Naive thymus-derived CD8-positive, alpha-beta T cell (primary cell): ENCODE results near the gene ACADVL. TPM values are rescaled to one million over a fixed set of nuclear protein-coding genes. Genes with fewer than 3 reads are reported as not detected.

Experiments used
- ATAC-seq, 2 donors: fragments of 150-1000 bp; cut with Tn5 transposase in 1 of 2; sonication (Bioruptor Pico), chemical (Tn5 transposase) in 1 of 2; 1 replicate in 1 of 2; 2 replicates in 1 of 2; pipeline ENCODE4 v1.10.0; 2021; ENCODE audit warnings: mild to moderate bottlenecking in 2 of 2, moderate library complexity in 2 of 2
- POLR2A ChIA-PET: fragments of 350-600 bp; sonication (Branson Sonifier 250); formaldehyde crosslinking; loops from one replicate; lab custom pipeline; 2021; ENCODE audit warnings: antibody characterized with exemption; lab: Charles Lee
- DNase-seq, 10 donors: peaks; one replicate each; pipeline versions ENCODE4 v3.0.0 to v3.0.0-alpha.2; 2020 to 2022
- H3K27ac Mint-ChIP-seq, 10 donors: one replicate each; pipeline ENCODE4 v1.8.0; 2020 to 2022; ENCODE audit warnings: mild to moderate bottlenecking in 10 of 10, mixed read lengths in 10 of 10, moderate library complexity in 4 of 10, inconsistent platforms in 1 of 10
- H3K27me3 Mint-ChIP-seq, 5 donors: one replicate each; pipeline ENCODE4 v1.8.0; 2021 to 2022; ENCODE audit warnings: mixed read lengths in 5 of 5
- H3K36me3 Mint-ChIP-seq, 3 donors: one replicate each; pipeline ENCODE4 v1.8.0; 2020 to 2022; ENCODE audit warnings: mixed read lengths in 3 of 3, mild to moderate bottlenecking in 2 of 3, inconsistent platforms in 1 of 3
- H3K4me1 Mint-ChIP-seq, 4 donors: one replicate each; pipeline ENCODE4 v1.8.0; 2021 to 2022; ENCODE audit warnings: mixed read lengths in 4 of 4
- H3K4me3 Mint-ChIP-seq, 10 donors: one replicate each; pipeline ENCODE4 v1.8.0; 2020 to 2022; ENCODE audit warnings: mild to moderate bottlenecking in 10 of 10, mixed read lengths in 10 of 10, moderate library complexity in 6 of 10, inconsistent platforms in 1 of 10
- H3K9me3 Mint-ChIP-seq, 9 donors: one replicate each; pipeline ENCODE4 v1.8.0; 2020 to 2022; ENCODE audit warnings: mixed read lengths in 9 of 9, mild to moderate bottlenecking in 3 of 9, inconsistent platforms in 1 of 9, moderate library complexity in 1 of 9
- microRNA-seq: library from miRNA; unstranded; fragments of <30 nt; microRNA quantifications from one replicate; pipeline ENCODE4 v1.2.0, GENCODE V29; 2022; ENCODE audit warnings: borderline microRNAs expressed
- polyA plus RNA-seq, 3 donors: library from polyadenylated mRNA; unstranded; fragments of 300-500 nt; fragmentation: Illumina TruSeq; gene quantifications; one replicate each; pipeline ENCODE4 v1.2.3, GENCODE V29; 2021
- total RNA-seq, 8 experiments: library from RNA in 2 of 8; stranded (reverse) in 2 of 8; gene quantifications; one replicate each; pipeline ENCODE4 v1.2.3 and lab custom pipeline; 2021 to 2026

ACADVL gene
- total and polyA plus RNA-seq, 5 experiments from 2014 or later: 78.8 to 402 (median 91.2) TPM

- Mint-ChIP-seq H3K4me1 (peaks cover 19 to 33% (median 29%) of the 10 kb centered on the region in 4 donors), H3K27ac (peak overlapping the region; percentile 53 to 93 (median 76)), H3K4me3 (peak overlapping the region; percentile 47 to 86 (median 69)), H3K9me3 (no peaks in the 10 kb centered on the region), H3K27me3 (peaks cover 0 to 3% (median 0%) of the 10 kb centered on the region in 5 donors), H3K36me3 (peaks cover 0 to 36% (median 0%) of the 10 kb centered on the region in 3 donors)
- DNase-seq (no peak), ATAC-seq (no peak)
- POLR2A ChIA-PET: interaction anchor here (0.7 to 3.0 kb wide), 6 partner anchors 10 to 122 kb away, joined by 3 to 17 read pairs (median 4); partner anchors contain the start of genes ACADVL, ACAP1, DLG4 and GABARAP
These were observed 40.4 kb downstream of the ACADVL start for GRCh38 chr17:7260151-7260550.

- Mint-ChIP-seq H3K4me1 (peaks cover 19 to 33% (median 29%) of the 10 kb centered on the region in 4 donors), H3K27me3 (peaks cover 0 to 3% (median 0%) of the 10 kb centered on the region in 5 donors), H3K4me3 (peak overlapping the region; percentile 64 to 86 (median 77)), H3K36me3 (peaks cover 0 to 30% (median 0%) of the 10 kb centered on the region in 3 donors), H3K27ac (peak overlapping the region; percentile 53 to 93 (median 76)), H3K9me3 (no peaks in the 10 kb centered on the region)
- DNase-seq (peak in 5 of 10 donors; percentile 19 to 71 (median 43)), ATAC-seq (peak; percentile 46 to 48)
- POLR2A ChIA-PET: interaction anchor here (0.7 to 3.2 kb wide), 13 partner anchors 10 to 123 kb away, joined by 3 to 17 read pairs (median 4); partner anchors contain the start of genes ACADVL, ACAP1, DLG4 and GABARAP
These were observed 41.1 kb downstream of the ACADVL start for GRCh38 chr17:7260651-7261378.

DNA sequence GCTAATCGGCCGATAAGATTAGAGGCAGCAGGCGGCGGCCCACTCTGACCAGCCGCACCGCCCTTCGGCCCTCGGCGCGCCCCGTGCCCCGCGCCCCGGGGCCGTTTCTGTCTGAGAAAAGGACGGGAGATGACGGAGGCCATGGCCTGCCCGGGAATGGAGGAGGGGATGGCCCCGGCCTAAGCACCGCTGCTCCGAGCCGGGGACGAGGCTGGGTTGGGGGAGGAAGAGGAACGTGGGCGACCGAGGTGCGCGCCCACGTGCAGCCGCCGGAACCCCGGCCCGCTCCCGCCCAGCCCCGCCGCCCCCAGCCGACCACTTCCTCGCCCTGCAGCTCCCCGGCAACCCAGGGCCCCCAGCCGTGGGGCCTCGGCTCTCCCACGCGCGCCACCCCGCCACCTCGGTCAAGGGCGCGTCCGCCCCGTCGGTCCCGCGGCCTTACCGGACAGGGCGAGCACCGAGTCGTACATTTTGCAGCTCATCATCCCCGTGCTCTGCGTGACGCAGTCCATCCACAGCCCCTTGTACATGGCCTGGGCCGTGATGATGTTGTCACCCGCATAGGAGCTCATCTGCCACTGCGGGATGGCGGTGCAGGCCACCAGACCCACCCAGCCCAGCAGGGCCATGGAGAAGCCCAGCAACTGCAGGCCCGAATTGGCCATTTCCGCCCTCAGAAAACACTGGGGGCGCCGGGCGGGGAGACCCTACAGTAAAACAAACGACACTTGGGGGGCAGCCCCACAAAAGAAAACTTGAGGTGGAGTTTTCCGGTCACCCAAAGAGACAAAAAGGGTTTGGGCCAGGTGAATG is 41.8 kb downstream of the ACADVL start:
- DNase-seq (peak in 8 of 10 donors; percentile 23 to 70 (median 40)), ATAC-seq (peak; percentile 59 to 61)
- peaks cover 0 to 3% (median 0%) of the 10 kb centered on the region in 5 donors for H3K27me3 Mint-ChIP-seq
- H3K27ac Mint-ChIP-seq: peak overlapping the region; percentile 59 to 93 (median 86)
- peaks cover 0 to 23% (median 0%) of the 10 kb centered on the region in 3 donors for H3K36me3 Mint-ChIP-seq
- H3K9me3 Mint-ChIP-seq: no peaks in the 10 kb centered on the region
- peak overlapping the region; percentile 73 to 86 (median 80) for H3K4me3 Mint-ChIP-seq
- POLR2A ChIA-PET: interaction anchor here (0.6 to 3.2 kb wide), 13 partner anchors 11 to 287 kb away, joined by 3 to 9 read pairs (median 4); partner anchors contain the start of genes ACADVL, ACAP1, DLG4 and GABARAP
- H3K4me1 Mint-ChIP-seq: peaks cover 19 to 30% (median 29%) of the 10 kb centered on the region in 4 donors

DNA sequence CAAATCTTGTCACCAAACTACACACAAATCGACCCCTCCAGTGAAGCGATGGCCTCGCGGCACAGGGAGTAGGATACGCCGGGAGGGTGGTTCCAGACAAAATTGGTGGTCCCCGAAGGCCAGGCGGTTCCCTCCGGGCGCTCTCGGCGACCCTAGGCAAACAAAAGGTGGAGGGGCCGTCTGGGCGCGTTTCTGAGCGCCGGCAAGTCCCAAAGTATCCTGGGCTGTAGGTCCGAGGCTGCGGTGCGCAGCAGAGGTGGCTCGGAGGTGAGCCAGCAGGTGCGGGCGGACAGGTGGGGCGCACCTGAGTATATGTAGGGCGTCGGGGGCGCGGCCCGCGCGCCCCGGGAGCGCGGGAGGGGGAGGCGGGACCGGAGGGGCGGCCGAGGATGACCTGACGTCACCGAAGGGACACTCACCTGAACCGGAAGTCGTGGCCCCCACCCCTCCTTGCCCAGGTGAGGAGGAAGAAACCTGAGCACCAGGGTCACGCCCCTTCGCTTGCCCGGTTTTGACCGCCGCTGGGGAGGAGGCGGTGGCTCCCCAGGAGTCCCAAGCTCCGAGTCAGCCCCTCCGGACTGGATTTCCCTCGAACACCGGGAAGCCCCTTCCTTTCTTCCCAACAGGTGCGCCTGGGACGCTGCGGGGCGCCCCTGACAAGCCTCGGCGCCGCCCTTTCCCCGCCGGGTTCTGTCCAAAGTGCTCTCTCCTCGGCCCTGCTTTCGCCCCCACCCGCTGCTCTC is 42.6 kb downstream of the ACADVL start, which contains the start of gene CLDN7:
TSS of gene CLDN7 (minus strand) at position 287 of the 743 bp plus-strand sequence. CDS start 435 bp downstream, outside the sequence.
- ATAC-seq (peak; percentile 16 to 29), DNase-seq (peak in 4 of 10 donors; percentile 7 to 70 (median 24))
- Mint-ChIP-seq H3K27me3 (peaks cover 0 to 6% (median 0%) of the 10 kb centered on the region in 5 donors), H3K4me1 (peaks cover 18 to 29% (median 26%) of the 10 kb centered on the region in 4 donors), H3K4me3 (peak within 1 kb of the TSS; percentile 83 to 92 (median 88)), H3K27ac (peak within 1 kb of the TSS; percentile 70 to 94 (median 90)), H3K36me3 (peaks cover 0 to 15% (median 0%) of the 10 kb centered on the region in 3 donors), H3K9me3 (no peaks in the 10 kb centered on the region)
- POLR2A ChIA-PET: interaction anchor here (0.6 to 3.2 kb wide), 11 partner anchors 20 to 985 kb away, joined by 3 to 9 read pairs (median 4); partner anchors contain the start of genes ACADVL, ACAP1, DLG4 and GABARAP

- Mint-ChIP-seq H3K9me3 (no peaks in the 10 kb centered on the region), H3K4me1 (peaks cover 18 to 29% (median 26%) of the 10 kb centered on the region in 4 donors), H3K4me3 (peak overlapping the region; percentile 83 to 92 (median 88)), H3K27me3 (peaks cover 0 to 6% (median 0%) of the 10 kb centered on the region in 5 donors), H3K36me3 (peaks cover 0 to 8% (median 0%) of the 10 kb centered on the region in 3 donors), H3K27ac (peak overlapping the region in 9 of 10 donors; percentile 61 to 94 (median 89))
- ATAC-seq (peak; percentile 22 to 29), DNase-seq (peak in 4 of 10 donors; percentile 4 to 29 (median 24))
- POLR2A ChIA-PET: interaction anchor here (0.6 to 3.2 kb wide), 5 partner anchors 33 to 286 kb away, joined by 3 to 9 read pairs (median 6); partner anchors contain the start of genes ACADVL, ACAP1 and DLG4
These were observed 43.4 kb downstream of the ACADVL start for GRCh38 chr17:7262935-7263800.

DNA sequence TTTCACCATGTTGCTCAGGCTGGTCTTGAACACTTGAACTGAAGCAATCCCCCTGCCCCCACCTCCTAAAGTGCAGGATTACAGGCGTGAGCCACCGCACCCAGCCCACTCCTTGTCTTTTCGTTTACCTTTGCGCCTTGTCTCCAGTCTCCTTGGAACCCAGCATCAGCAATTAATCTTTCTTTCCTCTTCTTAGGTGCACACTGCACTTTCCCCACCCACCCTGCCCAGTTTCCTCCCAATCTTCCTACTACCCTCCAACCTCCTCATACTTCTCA is 44.0 kb downstream of the ACADVL start:
- peak overlapping the region; percentile 37 to 94 (median 88) for H3K27ac Mint-ChIP-seq
- POLR2A ChIA-PET: interaction anchor here (0.6 to 3.2 kb wide), 3 partner anchors 32 to 285 kb away, joined by 3 to 9 read pairs (median 4); partner anchors contain the start of genes ACADVL and DLG4
- H3K4me1 Mint-ChIP-seq: peaks cover 18 to 29% (median 26%) of the 10 kb centered on the region in 4 donors
- DNase-seq (no peak), ATAC-seq (no peak)
- H3K36me3 Mint-ChIP-seq: peaks cover 0 to 2% (median 0%) of the 10 kb centered on the region in 3 donors
- no peaks in the 10 kb centered on the region for H3K9me3 Mint-ChIP-seq
- peaks cover 0 to 6% (median 0%) of the 10 kb centered on the region in 5 donors for H3K27me3 Mint-ChIP-seq
- peak overlapping the region in 9 of 10 donors; percentile 86 to 92 (median 88) for H3K4me3 Mint-ChIP-seq

DNA sequence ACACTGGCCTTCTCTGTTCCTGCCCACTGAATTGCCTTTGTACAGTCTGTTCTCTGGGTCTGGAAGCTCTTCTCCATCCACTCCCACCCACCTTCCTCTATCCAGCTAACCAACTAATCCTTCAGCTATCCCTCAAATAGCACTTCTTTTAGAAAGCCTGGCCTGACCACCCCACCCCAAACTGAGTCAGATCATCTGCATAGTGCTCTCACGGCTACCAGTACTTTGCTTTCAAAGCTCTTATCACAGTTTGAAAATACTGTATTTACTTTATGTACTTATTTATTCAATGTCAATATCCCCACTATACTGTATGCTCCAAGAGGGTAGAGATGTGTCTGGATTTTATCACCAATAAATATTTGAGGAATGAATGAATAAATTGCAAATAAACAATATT is 47.0 kb downstream of the ACADVL start:
- peak overlapping the region in 1 of 10 donors; percentile 21 for H3K4me3 Mint-ChIP-seq
- H3K27me3 Mint-ChIP-seq: peaks cover 0 to 11% (median 0%) of the 10 kb centered on the region in 5 donors
- no peaks in the 10 kb centered on the region for H3K9me3 Mint-ChIP-seq
- H3K36me3 Mint-ChIP-seq: no peaks in the 10 kb centered on the region
- H3K27ac Mint-ChIP-seq: peak overlapping the region in 3 of 10 donors; percentile 22 to 51 (median 27)
- no peak for DNase-seq
- peaks cover 17 to 23% (median 20%) of the 10 kb centered on the region in 4 donors for H3K4me1 Mint-ChIP-seq
- POLR2A ChIA-PET: interaction anchor here (1.5 kb wide), 1 partner anchor 14 kb away, joined by 3 read pairs; no protein-coding TSS in a partner anchor
- ATAC-seq: no peak

Small RNA genes lying within 50 kb of the gene (microRNA-seq; reads per million reads assigned to microRNA genes)
- 735 reads per million, percentile 82 among the genes with 10 or more reads in this experiment for gene MIR324

Other genes with a start within 250 kb of the ACADVL start
Only the 30 nearest of the 33 such genes appear.
- gene RNASEK, start 207.3 kb upstream of the ACADVL start, total RNA-seq: 100 to 1,000 TPM; 117 to 120 TPM
- gene RNASEK, start 207.3 kb upstream of the ACADVL start, polyA plus RNA-seq: 100 to 1,000 TPM; 477 to 597 (median 559) TPM
- gene BCL6B, start 196.9 kb upstream of the ACADVL start, total RNA-seq: not detected
- gene BCL6B, start 196.9 kb upstream of the ACADVL start, polyA plus RNA-seq: not detected
- gene SLC16A13, start 183.9 kb upstream of the ACADVL start, total RNA-seq: 10 to 100 TPM; 11.5 to 14.7 TPM
- gene SLC16A13, start 183.9 kb upstream of the ACADVL start, polyA plus RNA-seq: 1 to 10 TPM in 1 of 3 donors, under 1 TPM in 2; 0.93 to 1.2 (median 0.97) TPM
- 1 to 10 TPM; 2.8 to 3.5 TPM for gene SLC16A11, start 175.8 kb upstream of the ACADVL start, total RNA-seq
- gene SLC16A11, start 175.8 kb upstream of the ACADVL start, polyA plus RNA-seq: 1 to 10 TPM; 2.0 to 2.2 (median 2.0) TPM
- under 1 TPM; 0.49 to 0.93 TPM for gene CLEC10A, start 139.7 kb upstream of the ACADVL start, total RNA-seq
- gene CLEC10A, start 139.7 kb upstream of the ACADVL start, polyA plus RNA-seq: under 1 TPM in 1 of 3 donors, not detected in 2; 0.13 TPM
- gene ASGR2, start 105.1 kb upstream of the ACADVL start, total RNA-seq: not detected
- not detected for gene ASGR2, start 105.1 kb upstream of the ACADVL start, polyA plus RNA-seq
- under 1 TPM; 0.58 to 0.68 TPM for gene ASGR1, start 40.6 kb upstream of the ACADVL start, total RNA-seq
- gene ASGR1, start 40.6 kb upstream of the ACADVL start, polyA plus RNA-seq: under 1 TPM in 1 of 3 donors, not detected in 2; 0.23 TPM
- 10 to 100 TPM in 1 of 2 experiments, 1 to 10 TPM in 1; 8.4 to 10.2 TPM for gene DLG4, start 102 bp upstream of the ACADVL start, total RNA-seq
- under 1 TPM; 0.24 to 0.62 (median 0.33) TPM for gene DLG4, start 102 bp upstream of the ACADVL start, polyA plus RNA-seq
- gene DVL2, start 14.6 kb downstream of the ACADVL start, total RNA-seq: 10 to 100 TPM; 80.7 to 81.5 TPM
- gene DVL2, start 14.6 kb downstream of the ACADVL start, polyA plus RNA-seq: 10 to 100 TPM; 19.3 to 26.5 (median 19.3) TPM
- gene PHF23, start 19.5 kb downstream of the ACADVL start, total RNA-seq: 10 to 100 TPM; 49.9 to 53.9 TPM
- 10 to 100 TPM; 18.1 to 35.7 (median 22.2) TPM for gene PHF23, start 19.5 kb downstream of the ACADVL start, polyA plus RNA-seq
- 100 to 1,000 TPM; 268 to 280 TPM for gene GABARAP, start 22.5 kb downstream of the ACADVL start, total RNA-seq
- gene GABARAP, start 22.5 kb downstream of the ACADVL start, polyA plus RNA-seq: 100 to 1,000 TPM; 799 to 964 (median 817) TPM
- 100 to 1,000 TPM; 138 to 142 TPM for gene CTDNEP1, start 31.8 kb downstream of the ACADVL start, total RNA-seq
- 10 to 100 TPM; 33.6 to 42.3 (median 39.7) TPM for gene CTDNEP1, start 31.8 kb downstream of the ACADVL start, polyA plus RNA-seq
- 10 to 100 TPM; 35.1 to 36.1 TPM for gene ELP5, start 32.3 kb downstream of the ACADVL start, total RNA-seq
- 10 to 100 TPM; 55.5 to 94.0 (median 70.8) TPM for gene ELP5, start 32.3 kb downstream of the ACADVL start, polyA plus RNA-seq
- 1 to 10 TPM; 4.2 to 7.4 TPM for gene CLDN7, start 42.5 kb downstream of the ACADVL start, total RNA-seq
- 1 to 10 TPM; 5.7 to 8.6 (median 7.1) TPM for gene CLDN7, start 42.5 kb downstream of the ACADVL start, polyA plus RNA-seq
- not detected for gene SLC2A4, start 61.8 kb downstream of the ACADVL start, total RNA-seq
- gene SLC2A4, start 61.8 kb downstream of the ACADVL start, polyA plus RNA-seq: not detected
- 1 to 10 TPM in 1 of 2 experiments, under 1 TPM in 1; 0.66 to 1.2 TPM for gene YBX2, start 74.7 kb downstream of the ACADVL start, total RNA-seq
- gene YBX2, start 74.7 kb downstream of the ACADVL start, polyA plus RNA-seq: not detected
- gene EIF5A, start 87.7 kb downstream of the ACADVL start, total RNA-seq: 100 to 1,000 TPM; 308 to 327 TPM
- 100 to 1,000 TPM; 209 to 690 (median 643) TPM for gene EIF5A, start 87.7 kb downstream of the ACADVL start, polyA plus RNA-seq
- gene GPS2, start 95.4 kb downstream of the ACADVL start, total RNA-seq: 100 to 1,000 TPM; 146 to 147 TPM
- gene GPS2, start 95.4 kb downstream of the ACADVL start, polyA plus RNA-seq: 100 to 1,000 TPM in 1 of 3 donors, 10 to 100 TPM in 2; 75.7 to 107 (median 98.6) TPM
- gene NEURL4, start 109.4 kb downstream of the ACADVL start, total RNA-seq: 10 to 100 TPM; 74.7 to 82.7 TPM
- gene NEURL4, start 109.4 kb downstream of the ACADVL start, polyA plus RNA-seq: 1 to 10 TPM in 2 of 3 donors, under 1 TPM in 1; 0.90 to 2.7 (median 1.1) TPM
- 100 to 1,000 TPM; 450 to 466 TPM for gene ACAP1, start 116.6 kb downstream of the ACADVL start, total RNA-seq
- 100 to 1,000 TPM; 246 to 295 (median 283) TPM for gene ACAP1, start 116.6 kb downstream of the ACADVL start, polyA plus RNA-seq
- gene KCTD11, start 132.2 kb downstream of the ACADVL start, total RNA-seq: 1 to 10 TPM; 4.6 to 5.0 TPM
- 1 to 10 TPM; 1.2 to 1.6 (median 1.3) TPM for gene KCTD11, start 132.2 kb downstream of the ACADVL start, polyA plus RNA-seq
- gene TMEM95, start 135.2 kb downstream of the ACADVL start, total RNA-seq: not detected
- not detected for gene TMEM95, start 135.2 kb downstream of the ACADVL start, polyA plus RNA-seq
- gene TNK1, start 161.2 kb downstream of the ACADVL start, total RNA-seq: 10 to 100 TPM; 20.8 to 23.1 TPM
- 1 to 10 TPM; 5.8 to 8.5 (median 7.6) TPM for gene TNK1, start 161.2 kb downstream of the ACADVL start, polyA plus RNA-seq
- 10 to 100 TPM; 75.8 to 79.4 TPM for gene PLSCR3, start 174.6 kb downstream of the ACADVL start, total RNA-seq
- 100 to 1,000 TPM in 2 of 3 donors, 10 to 100 TPM in 1; 90.5 to 152 (median 125) TPM for gene PLSCR3, start 174.6 kb downstream of the ACADVL start, polyA plus RNA-seq
- 10 to 100 TPM; 45.4 to 50.9 TPM for gene TMEM256, start 184.2 kb downstream of the ACADVL start, total RNA-seq
- 10 to 100 TPM; 62.6 to 96.5 (median 81.4) TPM for gene TMEM256, start 184.2 kb downstream of the ACADVL start, polyA plus RNA-seq
- gene NLGN2, start 187.9 kb downstream of the ACADVL start, total RNA-seq: 10 to 100 TPM; 12.3 to 14.7 TPM
- gene NLGN2, start 187.9 kb downstream of the ACADVL start, polyA plus RNA-seq: under 1 TPM; 0.03 to 0.23 (median 0.08) TPM
- gene SPEM1, start 200.4 kb downstream of the ACADVL start, total RNA-seq: not detected
- not detected for gene SPEM1, start 200.4 kb downstream of the ACADVL start, polyA plus RNA-seq
- not detected for gene SPEM2, start 205.7 kb downstream of the ACADVL start, total RNA-seq
- not detected for gene SPEM2, start 205.7 kb downstream of the ACADVL start, polyA plus RNA-seq
- gene SPEM3, start 208.9 kb downstream of the ACADVL start, total RNA-seq: not detected
- not detected for gene SPEM3, start 208.9 kb downstream of the ACADVL start, polyA plus RNA-seq
- gene TMEM102, start 215.5 kb downstream of the ACADVL start, total RNA-seq: 10 to 100 TPM; 12.2 to 12.8 TPM
- gene TMEM102, start 215.5 kb downstream of the ACADVL start, polyA plus RNA-seq: 10 to 100 TPM in 2 of 3 donors, 1 to 10 TPM in 1; 9.8 to 19.1 (median 12.1) TPM